ENCODE measurements around the gene TIMP1.

TIMP1 gene

DNA sequence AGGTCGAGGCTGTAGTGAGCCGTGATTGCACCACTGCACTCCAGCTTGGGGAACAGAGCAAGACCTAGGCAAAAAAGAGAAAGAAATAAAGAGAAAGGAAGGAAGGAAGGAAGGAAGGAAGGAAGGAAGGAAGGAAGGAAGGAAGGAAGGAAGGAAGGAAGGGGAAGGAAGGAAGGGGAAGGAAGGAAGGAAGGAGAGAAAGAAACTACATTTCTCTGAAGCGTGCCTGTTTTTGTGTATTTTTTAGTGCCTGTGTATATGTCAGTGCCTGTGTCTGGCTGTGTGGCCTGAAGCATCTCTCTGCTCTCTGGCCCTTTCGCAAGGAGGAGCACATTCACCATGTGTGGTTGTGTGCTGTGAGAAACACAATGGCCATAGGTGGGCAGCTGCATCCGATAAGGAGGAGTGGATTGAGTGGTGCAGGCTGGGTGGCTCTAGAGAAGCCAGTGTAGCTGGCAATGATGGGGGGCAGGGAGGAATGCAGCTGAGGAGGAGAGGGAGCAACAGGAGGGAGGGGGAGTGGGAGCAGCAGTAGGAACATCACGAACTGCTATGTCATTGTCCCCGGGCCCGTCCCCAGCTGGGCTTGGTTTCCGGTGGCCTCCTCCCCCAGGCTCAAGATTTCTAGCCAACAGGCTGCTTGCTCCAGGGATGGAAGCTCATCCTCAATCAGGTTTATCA is 26.0 kb downstream of the TIMP1 start:
- DNase-seq, result no peak

DNA sequence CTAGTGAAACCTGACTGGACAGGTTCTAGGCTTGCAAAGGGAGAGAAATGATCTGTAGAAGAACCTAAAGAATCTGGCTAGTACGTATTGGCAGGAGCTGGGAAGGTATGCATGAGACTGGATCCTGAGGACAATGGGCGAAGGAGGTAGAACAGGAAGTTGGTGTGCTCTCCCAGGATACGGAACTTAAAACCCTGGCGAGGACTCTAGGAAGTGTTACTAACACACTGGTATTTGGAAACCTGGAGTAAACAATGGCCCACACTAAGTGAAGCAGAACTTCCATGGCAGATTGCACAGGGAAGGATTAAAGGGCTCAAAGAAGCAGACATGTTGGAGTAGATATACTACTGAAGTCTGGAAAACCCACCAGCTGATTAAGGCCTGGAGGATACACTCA is 28.3 kb downstream of the TIMP1 start:
- no peak for DNase-seq

DNA sequence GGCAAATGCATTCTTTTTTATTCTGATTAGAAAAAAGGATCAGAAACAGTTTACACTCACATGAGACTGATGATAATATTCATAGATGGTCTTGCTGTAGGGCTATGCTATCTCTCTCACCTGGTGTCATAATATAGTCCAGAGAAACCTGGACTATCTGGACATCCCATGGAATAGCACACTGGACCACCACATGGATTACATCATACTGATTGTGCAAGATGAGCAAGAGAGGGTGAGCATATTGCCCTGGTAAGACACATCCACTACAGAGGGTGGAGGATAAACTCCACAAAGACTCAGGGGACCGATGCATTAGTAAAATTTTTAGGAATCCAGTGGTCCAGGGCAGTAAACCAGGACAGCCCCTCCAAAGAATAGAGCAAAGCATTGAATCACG is 29.3 kb downstream of the TIMP1 start:
- DNase-seq, result no peak

DNA sequence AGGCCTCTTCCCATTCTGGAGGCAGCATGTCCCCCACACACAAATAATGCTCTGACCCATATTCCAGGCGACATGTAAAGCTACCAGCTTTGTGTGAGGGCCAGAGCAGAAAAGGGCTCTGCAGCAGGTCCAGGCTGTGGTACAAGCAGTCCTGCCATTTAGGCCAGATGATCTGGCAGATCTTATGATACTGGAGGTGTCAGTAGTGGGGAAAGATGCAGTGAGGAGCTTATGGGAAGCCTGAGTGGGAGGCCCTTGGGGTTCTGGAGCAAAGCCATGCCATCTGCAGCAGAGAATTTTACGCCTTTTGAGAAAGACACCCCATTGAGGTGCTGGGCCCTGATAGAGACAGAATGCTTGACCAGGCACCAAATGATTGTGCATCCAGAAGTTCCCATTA is 29.7 kb downstream of the TIMP1 start:
- no peak for DNase-seq

DNA sequence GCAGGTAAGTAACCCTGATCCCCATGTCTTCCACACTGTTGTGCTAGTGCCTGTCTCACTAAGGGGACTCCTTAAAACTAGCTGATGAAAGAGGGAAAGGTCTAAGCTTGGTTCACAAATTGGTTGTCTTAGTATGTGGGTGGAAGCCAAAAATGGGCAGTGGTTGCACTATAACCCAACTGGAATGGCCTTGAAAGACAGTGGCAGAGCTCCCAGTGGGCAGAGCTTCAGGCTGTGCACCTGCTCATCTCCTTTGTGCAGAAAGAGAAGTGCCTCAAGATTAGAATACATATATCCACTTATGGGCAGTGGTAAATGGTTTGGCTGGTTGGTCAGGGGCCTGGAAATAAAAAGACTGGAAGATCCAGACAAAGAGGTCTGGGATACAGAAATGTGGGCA is 30.2 kb downstream of the TIMP1 start:
- no peak for DNase-seq

DNA sequence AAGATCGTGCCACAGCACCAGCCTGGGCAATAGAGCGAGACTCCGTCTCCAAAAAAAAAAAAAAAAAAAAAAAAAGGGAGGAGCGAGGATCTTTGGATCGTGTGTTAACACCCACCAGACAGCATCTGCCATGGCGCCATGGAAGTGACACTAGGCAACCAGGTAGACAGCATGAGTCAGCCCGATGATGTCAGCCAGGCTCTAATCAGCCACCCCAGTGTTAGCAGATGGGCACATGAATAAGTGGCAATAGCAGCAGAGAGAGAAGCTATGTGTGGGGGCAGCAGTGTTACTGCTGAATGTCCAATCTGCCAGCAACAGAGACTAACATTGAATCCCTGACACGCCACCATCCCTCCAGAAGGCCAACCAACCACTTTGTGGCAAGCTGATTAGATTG is 30.8 kb downstream of the TIMP1 start:
- DNase-seq, result no peak

DNA sequence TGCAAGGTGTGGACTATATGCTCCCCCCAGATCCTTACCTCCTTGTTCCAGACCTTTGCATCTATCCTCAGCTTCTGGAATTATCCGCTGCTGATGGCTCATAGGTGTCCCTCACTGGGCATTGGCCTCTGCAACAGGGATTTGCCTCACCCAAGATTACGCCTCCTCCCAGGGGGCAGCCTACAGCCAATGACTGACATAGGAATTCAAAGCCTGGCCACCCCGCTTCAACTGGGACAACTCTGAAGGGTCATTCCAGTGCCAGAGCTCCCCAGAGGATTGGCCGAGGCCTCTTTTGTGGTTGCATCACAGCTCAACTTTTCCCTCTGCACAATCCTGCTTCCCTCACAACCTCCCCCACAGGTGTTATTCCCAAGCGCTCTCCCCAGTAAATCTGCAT is 32.4 kb downstream of the TIMP1 start:
- no peak for DNase-seq

DNA sequence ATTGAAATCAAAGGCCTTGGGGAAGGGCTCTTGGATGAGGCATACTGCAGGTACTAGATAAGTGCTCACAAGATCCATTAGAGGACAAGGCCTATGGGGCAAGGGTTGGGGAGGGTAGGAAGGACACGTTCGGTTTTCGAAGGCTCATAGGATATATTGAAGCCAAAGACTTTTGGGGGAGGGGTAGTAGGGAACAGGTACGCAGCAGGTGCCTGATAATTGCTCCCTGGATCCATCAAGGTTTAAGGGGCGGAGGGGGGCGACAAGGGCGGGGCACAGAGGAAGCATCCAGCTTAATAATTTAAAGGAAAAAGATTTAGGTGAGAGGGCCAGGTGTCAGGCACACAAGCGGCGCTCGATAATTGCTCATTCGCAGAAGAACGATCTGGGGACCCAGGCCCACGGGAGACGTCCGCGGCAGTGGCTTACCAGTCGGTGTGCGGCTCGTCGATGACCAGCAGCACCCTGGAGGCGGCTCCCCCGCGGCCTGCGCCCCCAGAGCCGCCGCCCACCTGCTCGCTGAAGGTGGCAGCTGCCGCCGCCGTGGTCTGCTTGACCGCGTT is 36.8 kb downstream of the TIMP1 start:
- no peak for DNase-seq

DNA sequence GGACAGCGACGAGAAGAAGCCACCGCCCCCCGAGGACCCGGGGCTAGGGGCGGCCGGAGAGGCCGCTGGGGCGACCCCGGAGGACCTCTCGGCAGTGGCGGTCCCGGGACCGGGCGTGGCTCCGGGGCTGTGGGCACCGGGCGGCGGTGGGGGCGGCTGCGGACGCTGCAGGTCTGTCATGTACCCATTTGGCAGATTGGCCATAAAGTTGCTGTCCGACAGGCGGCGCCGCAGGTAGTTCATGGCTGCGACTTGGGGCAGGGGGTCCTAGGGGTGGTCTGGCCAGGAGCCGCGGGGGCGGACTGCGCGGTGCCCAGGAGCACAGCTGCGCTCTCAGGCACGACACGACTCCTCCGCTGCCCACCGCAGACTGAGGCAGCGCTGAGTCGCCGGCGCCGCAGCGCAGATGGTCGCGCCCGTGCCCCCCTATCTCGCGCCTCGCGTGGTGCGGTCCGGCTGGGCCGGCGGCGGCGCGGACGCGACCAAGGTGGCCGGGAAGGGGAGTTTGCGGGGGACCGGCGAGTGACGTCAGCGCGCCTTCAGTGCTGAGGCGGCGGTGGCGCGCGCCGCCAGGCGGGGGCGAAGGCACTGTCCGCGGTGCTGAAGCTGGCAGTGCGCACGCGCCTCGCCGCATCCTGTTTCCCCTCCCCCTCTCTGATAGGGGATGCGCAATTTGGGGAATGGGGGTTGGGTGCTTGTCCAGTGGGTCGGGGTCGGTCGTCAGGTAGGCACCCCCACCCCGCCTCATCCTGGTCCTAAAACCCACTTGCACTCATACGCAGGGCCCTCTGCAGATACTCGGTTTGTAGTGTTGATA is 37.5 kb downstream of the TIMP1 start, which contains the start of gene SYN1:
Gene SYN1, minus strand, starts transcription at position 372 of the 817 bp plus-strand sequence. Its CDS starts 129 bp downstream, at position 243.
- DNase-seq, result peak; percentile 56

DNA sequence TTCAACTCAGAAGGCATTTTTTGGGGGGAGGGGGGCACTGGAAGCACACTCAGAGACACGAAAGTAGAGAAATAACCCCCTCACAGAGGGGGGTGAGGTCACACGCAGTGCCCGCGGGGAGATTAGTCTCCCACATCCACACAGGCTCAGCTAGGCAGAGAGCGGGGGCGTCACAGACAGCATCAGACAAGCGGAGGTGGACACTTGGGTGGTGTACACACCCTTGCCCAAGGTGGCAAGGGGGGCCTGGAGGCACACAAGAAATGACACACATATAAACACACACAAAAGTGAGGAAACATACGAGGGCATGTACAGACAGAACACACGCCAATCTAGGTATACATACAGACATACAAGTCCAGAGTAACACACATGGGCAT is 38.1 kb downstream of the TIMP1 start:
- no peak for DNase-seq

DNA sequence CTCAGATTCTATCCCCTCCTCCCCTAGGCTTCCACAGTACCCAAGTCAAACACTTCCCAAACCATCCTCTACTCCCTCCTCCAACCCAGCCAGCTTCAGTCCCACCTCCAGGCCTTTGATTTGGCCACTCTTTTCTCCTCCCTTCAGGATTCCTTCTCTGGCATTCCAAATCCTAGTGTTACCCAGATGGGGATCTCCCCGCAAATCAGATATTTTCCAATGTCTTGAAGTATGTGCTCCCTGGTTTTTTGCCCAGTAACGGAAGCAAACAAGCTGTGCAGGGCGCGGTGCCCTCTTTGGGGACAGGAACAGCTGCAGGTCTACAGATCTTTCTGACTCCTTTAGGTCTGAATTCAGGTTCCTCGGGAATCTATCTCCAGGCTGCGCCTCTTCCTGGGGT is 39.6 kb downstream of the TIMP1 start:
- DNase-seq, result no peak

DNA sequence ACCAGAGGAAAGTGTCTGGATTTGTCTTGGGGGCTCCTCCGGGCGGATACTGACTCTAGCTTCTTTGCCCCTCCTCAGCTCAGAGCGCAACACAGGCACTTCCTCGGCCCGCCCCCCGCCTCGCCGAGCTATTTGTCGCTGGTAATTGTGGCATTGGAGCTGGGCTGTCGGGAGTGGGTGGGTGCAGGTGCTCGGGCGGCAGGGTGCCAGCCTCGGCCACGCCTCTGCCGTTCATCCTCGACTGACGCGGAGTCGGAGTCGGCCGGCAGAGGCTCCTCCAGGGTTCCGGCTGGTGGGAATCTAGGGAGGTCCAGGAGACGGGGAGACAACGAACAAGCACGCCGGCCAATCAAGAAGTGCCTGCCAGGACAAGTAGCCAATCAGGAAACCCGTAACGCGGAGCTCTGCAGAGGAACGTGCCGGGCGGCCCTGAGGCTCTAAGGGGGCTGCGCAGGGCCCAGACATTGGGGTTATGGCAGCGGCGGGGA is 41.3 kb downstream of the TIMP1 start:
- DNase-seq, result peak; percentile 75

DNA sequence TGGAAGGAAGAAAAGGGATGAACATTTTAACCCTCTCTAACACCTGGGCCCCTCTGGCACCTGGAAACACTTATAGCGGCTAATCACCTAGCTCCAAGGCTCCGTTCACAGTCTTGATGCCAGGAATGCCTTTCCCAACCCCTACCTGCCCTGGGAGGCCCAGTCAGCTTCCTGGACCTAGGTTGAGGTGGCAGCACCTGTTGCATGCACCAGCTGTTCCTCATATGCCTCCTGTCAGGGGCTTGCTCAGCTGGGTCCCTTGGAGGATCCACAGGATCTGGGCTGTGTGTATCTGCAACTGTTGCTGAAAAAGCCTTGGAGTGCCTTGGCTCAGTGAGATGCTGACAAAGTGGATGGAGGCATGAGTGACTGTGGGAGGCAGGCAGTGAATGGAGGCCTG is 43.1 kb downstream of the TIMP1 start:
- DNase-seq, result no peak

DNA sequence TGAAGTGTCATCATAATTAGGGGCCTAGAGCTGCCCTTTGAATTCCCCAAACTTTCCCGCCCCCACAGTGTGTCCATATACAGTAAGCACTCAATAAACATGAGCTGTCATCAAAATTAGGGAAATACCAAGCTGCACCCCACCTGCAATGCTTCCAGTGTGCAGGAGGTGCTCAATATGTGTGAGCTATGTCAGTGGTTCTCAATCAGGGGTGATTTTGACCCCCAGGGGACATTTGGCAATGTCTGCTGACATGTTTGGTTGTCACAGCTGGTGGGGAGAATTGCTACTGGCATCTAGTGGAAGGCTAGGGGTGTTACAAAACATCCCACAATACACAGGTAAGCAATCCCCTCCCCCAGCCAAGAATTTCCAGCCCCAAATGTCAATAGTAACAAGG is 46.7 kb downstream of the TIMP1 start:
- no peak for DNase-seq

DNA sequence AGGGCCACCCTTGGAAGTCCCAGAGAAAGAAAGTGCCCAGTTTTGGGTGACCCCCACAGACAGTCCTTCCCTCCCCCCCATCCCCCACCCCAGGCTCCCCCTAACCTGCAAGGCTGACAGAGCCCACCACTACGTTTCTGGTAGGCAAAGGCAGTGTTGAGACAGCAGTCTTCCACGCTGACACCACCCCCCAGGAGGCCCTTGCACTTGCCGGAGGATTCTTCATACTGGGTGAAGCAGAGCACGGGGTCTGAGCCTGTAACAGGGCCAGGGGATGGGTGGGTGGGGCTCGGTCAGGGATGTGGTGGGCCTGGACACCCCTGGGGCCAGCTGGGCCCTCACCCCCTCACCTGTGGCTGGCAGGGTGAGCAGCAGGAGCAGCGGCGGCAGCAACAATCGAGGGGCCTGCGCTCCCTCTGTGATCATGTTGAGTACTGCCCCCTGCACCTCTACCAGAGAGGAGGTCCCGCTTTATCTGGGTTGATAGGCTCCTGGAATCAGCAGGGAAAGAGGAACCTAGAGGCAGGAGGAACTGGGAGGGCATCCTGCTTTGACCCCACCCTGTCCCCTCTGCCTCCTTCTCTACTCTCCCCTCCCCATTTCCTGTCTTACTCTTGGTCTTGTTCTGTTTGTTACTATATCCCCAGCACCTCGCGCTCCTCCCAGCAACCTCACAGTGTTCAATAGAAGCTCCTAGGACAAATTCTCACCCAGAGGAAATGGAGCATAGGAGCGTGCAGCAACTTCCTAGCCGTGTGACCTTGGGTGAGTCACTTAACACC is 47.4 kb downstream of the TIMP1 start, which contains the start of gene CFP:
Gene CFP, minus strand, starts transcription at position 512 of the 782 bp plus-strand sequence. Its CDS starts 86 bp downstream, at position 426.
- DNase-seq, result no peak

DNA sequence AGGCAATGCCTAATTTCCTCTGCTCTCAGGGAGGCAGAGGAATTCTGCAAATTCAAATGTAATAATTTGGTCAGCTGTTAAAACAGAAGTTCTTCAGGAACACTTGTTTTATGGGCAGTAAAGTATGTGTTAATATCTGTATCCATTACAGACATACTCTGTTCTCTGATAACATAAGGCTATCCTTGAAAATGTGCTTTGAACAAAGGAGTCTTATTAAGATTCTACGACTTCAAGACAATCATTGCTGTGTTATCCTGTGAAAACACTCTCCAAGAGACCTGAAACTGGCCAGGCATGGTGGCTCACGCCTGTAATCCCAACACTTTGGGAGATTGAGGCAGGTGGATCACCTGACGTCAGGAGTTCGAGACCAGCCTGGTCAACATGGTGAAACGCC is 49.4 kb downstream of the TIMP1 start:
- no peak for DNase-seq

DNA sequence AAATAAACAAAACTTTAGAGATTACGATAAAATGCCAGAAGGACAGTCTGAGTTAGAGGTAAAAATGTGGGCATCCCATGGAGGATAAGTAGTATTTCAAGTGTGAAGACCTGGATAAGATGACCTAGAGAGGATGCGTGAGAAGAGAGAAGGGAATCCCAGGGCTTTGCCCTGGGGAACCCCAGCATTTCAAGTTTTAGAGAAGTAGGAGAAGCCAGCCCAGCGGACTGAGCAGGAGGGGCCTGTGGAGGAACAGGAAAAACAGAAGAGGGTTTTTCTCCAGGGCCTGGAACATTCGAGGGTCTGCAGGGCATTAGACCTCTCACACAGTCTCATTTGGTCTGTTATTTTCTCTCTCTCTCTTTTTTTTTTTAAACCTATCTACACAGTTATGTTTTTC is 50.4 kb downstream of the TIMP1 start:
- DNase-seq, result no peak

DNA sequence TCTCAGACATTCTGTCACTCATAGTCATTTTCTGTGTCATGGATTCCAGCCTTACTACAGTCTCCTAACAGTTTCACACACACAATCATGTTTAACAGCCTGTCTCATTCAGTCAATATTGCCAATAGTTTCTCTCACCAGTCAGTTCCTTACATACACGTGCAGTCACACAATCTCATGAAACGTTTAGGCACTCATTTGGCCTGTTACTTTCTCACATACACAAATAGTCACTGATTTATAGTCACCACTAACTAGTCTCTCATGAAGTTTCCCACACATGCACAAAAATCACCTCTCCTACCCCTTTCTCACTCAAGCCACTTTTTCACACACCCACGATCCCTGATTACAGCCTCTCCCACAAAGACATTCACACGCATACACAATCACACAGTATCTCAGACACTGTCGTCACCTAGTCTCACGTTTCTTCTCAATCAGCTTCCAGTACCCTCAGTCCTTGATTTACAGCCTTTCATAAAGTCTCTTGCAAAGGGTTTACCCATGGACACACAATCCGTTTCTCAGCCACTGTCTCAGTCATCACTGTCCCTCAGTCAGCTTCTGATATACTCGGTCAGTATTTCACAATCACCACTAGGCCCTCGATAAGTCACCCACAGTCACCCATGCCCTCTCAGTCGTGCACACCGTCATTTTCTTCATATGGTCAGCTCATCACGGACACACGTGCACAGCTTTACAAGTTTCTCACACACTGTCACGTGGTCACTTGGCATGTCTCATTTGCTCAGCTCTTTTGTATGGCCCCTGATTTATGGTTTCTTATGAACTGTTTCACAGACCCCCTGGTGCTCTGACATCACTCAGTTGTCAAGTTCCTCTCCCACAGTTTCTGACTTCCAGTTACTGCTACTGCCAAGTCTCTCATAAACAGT is 51.7 kb downstream of the TIMP1 start:
- DNase-seq, result no peak

DNA sequence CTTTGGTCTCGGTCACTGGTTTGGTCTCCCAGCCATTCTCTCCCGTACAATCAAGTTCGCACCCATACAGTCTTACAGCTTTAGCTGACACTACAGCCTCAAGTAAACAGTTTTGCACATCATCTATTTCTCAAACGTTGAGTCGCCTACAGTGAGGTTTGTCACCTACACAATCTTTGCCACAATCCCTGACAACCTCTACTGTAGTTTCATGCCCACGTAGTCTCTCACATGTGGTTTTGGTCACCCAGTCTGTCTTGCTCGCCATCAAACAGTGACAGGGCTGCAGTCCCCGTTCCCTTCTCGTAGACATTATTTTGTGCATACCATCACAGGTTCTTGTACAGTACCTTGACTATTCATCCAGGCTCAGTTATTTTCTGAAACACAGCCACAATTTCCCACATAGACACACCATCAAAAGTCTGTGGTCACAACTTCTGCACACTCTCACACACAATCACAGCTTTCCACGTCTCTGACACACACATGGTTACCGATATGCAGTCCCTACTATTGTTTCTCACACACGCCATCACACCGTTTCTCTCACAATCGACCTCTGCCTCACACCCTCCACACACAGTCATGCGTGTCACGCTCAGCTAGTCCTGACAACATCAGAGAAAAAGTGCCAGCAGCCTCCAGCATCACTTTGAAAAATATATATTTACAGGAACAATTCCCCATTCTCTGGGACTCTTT is 52.8 kb downstream of the TIMP1 start:
- no peak for DNase-seq

Data from DMS79 treated with DMSO at 0.1 percent for 48 hours (cell line).